Measurements from ENCODE around the gene SSTR4.

- TF ChIP-seq CTCF (conservative IDR thresholded peaks at IDR 0.05; ENCODE audit: low read length) (no peak), EZH2phosphoT487 (IDR thresholded peaks at IDR 0.05; ENCODE audit: borderline replicate concordance, low read depth, low read length) (no peak)
These were observed 26.1 kb downstream of the SSTR4 start for GRCh38 chr20:23061262-23061661.
